Heart right ventricle (tissue), 16 donors: Measurements from ENCODE around the gene TMEM185B. TPM values are rescaled to one million over a fixed set of nuclear protein-coding genes. Genes with fewer than 3 reads are reported as not detected.
A peak's percentile ranks its signal among the peaks of the same experiment; 100 is the strongest.

ENCODE experiments used
- ATAC-seq, 8 donors: fragments of 200-7000 bp; cut with Tn5 transposase; one replicate each; pipeline ENCODE4 v1.9.1; 2020; ENCODE audit warnings: mild to moderate bottlenecking in 8 of 8, moderate library complexity in 8 of 8, moderate number of reproducible peaks in 1 of 8
- DNase-seq, 2 donors: peaks; one replicate each; pipeline ENCODE4 v3.0.0-alpha.2; 2020
- H3K27ac ChIP-seq, 10 donors: fragments of 200-600 bp; sonication (generic) in 2 of 10; one replicate each; pipeline versions ENCODE4 v1.5.0 to v1.8.0; 2020 to 2022; ENCODE audit warnings: mild to moderate bottlenecking in 3 of 10
- H3K27me3 ChIP-seq, 7 donors: fragments of 200-600 bp; one replicate each; pipeline ENCODE4 v1.8.0; 2021 to 2022; ENCODE audit warnings: mild to moderate bottlenecking in 2 of 7
- H3K36me3 ChIP-seq, 9 donors: fragments of 200-600 bp; sonication (generic) in 1 of 9; one replicate each; pipeline versions ENCODE4 v1.5.0 to v1.8.0; 2020 to 2022; ENCODE audit warnings: mild to moderate bottlenecking in 2 of 9
- H3K4me1 ChIP-seq, 9 donors: fragments of 200-600 bp; sonication (generic) in 1 of 9; one replicate each; pipeline versions ENCODE4 v1.5.0 to v1.8.0; 2020 to 2022; ENCODE audit warnings: mild to moderate bottlenecking in 4 of 9
- H3K4me3 ChIP-seq, 10 donors: fragments of 200-600 bp; sonication (generic) in 2 of 10; one replicate each; pipeline versions ENCODE4 v1.5.0 to v1.8.0; 2020 to 2022; ENCODE audit warnings: mild to moderate bottlenecking in 7 of 10, moderate library complexity in 2 of 10
- H3K9me3 ChIP-seq, 11 donors: fragments of 200-600 bp in 10 of 11; sonication (generic) in 2 of 11; one replicate each; pipeline versions ENCODE4 v1.5.0 to v1.8.0; 2013 to 2022; ENCODE audit warnings: mild to moderate bottlenecking in 2 of 11, control low read depth in 1 of 11, moderate library complexity in 1 of 11
- WGBS, 2 donors: extraction: QIAGEN DNeasy Blood & Tissue Kit; methylation state at CpG; one replicate each; pipeline ENCODE4 v1.1.7; 2013; ENCODE audit warnings: inconsistent platforms in 1 of 2; 5-methylcytosine and 5-hydroxymethylcytosine counted together
- intact Hi-C, 10 donors: fragments of 100-400 bp; cut with DNase I; formaldehyde crosslinking; loops; one replicate each; pipeline versions ENCODE4 v1.11.1 to v1.14.2; 2022
- polyA plus RNA-seq, 2 donors: library from polyadenylated mRNA; stranded (reverse); fragments of 200-250 nt; gene quantifications; one replicate each; pipeline ENCODE4 v1.2.3, GENCODE V29; 2013
- total RNA-seq, 10 donors: library from RNA; stranded (reverse); fragmentation: NEBNext Ultra II Directional in 3 of 10; extraction: Animal tissue kit (Norgen Biotek cat#: 25700) in 3 of 10; gene quantifications; one replicate each; pipeline versions ENCODE4 v1.2.1 to v1.2.4, GENCODE V29; 2021 to 2023
- TF ChIP-seq, protein P1 (sequence below), 9 donors: fragments of 200-600 bp; sonication (generic) in 2 of 9; IDR thresholded peaks; one replicate each; pipeline versions ENCODE4 v1.5.0 to v1.8.0; 2021 to 2022; ENCODE audit warnings: antibody characterized with exemption in 9 of 9, mild to moderate bottlenecking in 5 of 9, moderate library complexity in 1 of 9
- donor health status: Arrhythmogenic right ventricular cardiomyopathy.
- donor health status: ischemic (EF 13 %, LVEDD 7.1; RV severe dilation, severe dysfunction).
- donor health status: healthy with polysubstance abuse.
- donor health status: DM: no; HTN: yes; CAD: no.
- donor health status: DM: no; HTN: no; CAD: no.
- donor health status: ischemic (EF 25% LVEDD 6.9; RV normal size, moderate dysfunction).
- donor health status: ischemic (EF 25% LVEDD 5.7; RV mildly dilated, moderate dysfunction).
- donor health status: healthy.
- donor health status: DM: yes; HTN: yes; CAD: no.
- donor health status: Ischemic cardiomyopathy.
- donor health status: ischemic (EF 35%, LVEDD 5.7; RV mildly dilated, moderate dysfunction).
- donor health status: nonischemic (EF 11% LVEDD 7.7; RV severe dilation, severe dysfunction).
- donor health status: DM: yes; HTN: yes; CAD: no.
- donor health status: PGD.
- donor health status: ischemic (EF 29% LVEDD 5.4; RV normal size, mild dysfunction).
- donor health status: nonischemic (EF 23%, LVEDD 6.1; RV moderate dilation, normal function).

TMEM185B gene
- total and polyA plus RNA-seq, 12 donors, result 5.8 to 27.7 (median 21.6) TPM

DNA sequence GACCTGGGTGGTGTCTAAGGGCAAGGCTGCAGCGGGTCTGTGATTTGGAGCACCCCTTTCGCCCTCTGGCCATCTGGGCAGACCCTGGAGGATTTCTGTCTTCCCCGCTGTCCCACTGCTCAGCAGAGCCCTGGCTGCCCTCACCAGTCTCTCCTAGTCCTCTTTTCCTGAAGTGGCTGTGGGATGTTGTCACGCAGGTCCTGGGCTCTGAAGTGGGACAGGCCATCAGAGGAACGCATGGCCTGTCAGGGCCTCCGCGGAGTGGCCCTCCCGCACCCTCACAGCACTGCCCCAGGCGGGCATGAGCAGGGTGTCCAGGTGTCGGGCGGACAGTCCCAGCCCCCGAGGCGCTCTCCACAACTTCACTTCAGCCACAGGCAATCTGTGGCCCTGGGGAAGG is 1.1 kb upstream of the TMEM185B start:
- H3K9me3 ChIP-seq, result peaks cover 0 to 13% (median 0%) of the 10 kb centered on the region in 11 donors
- H3K27ac ChIP-seq, result peak overlapping the region in 8 of 10 donors; percentile 82 to 99 (median 96)
- 95 to 96% methylated on average over 13 of the region's 13 CpGs for WGBS, 2 donors
- peaks cover 5 to 49% (median 41%) of the 10 kb centered on the region in 9 donors for H3K4me1 ChIP-seq
- TF ChIP-seq, protein P1, sequence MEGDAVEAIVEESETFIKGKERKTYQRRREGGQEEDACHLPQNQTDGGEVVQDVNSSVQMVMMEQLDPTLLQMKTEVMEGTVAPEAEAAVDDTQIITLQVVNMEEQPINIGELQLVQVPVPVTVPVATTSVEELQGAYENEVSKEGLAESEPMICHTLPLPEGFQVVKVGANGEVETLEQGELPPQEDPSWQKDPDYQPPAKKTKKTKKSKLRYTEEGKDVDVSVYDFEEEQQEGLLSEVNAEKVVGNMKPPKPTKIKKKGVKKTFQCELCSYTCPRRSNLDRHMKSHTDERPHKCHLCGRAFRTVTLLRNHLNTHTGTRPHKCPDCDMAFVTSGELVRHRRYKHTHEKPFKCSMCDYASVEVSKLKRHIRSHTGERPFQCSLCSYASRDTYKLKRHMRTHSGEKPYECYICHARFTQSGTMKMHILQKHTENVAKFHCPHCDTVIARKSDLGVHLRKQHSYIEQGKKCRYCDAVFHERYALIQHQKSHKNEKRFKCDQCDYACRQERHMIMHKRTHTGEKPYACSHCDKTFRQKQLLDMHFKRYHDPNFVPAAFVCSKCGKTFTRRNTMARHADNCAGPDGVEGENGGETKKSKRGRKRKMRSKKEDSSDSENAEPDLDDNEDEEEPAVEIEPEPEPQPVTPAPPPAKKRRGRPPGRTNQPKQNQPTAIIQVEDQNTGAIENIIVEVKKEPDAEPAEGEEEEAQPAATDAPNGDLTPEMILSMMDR (IDR thresholded peaks at IDR 0.05), result no peak
- H3K4me3 ChIP-seq, result peak overlapping the region in 7 of 10 donors; percentile 49 to 92 (median 70)
- H3K36me3 ChIP-seq, result peaks cover 0 to 21% (median 0%) of the 10 kb centered on the region in 9 donors
- no peaks in the 10 kb centered on the region for H3K27me3 ChIP-seq
- DNase-seq (no peak), ATAC-seq (peak in 1 of 8 donors; percentile 5)
- intact Hi-C loops, result loop anchor here in 3 of 10 donors (5.0 to 10.0 kb wide), 2 partner anchors 88 to 91 kb away; no protein-coding TSS in a partner anchor

DNA sequence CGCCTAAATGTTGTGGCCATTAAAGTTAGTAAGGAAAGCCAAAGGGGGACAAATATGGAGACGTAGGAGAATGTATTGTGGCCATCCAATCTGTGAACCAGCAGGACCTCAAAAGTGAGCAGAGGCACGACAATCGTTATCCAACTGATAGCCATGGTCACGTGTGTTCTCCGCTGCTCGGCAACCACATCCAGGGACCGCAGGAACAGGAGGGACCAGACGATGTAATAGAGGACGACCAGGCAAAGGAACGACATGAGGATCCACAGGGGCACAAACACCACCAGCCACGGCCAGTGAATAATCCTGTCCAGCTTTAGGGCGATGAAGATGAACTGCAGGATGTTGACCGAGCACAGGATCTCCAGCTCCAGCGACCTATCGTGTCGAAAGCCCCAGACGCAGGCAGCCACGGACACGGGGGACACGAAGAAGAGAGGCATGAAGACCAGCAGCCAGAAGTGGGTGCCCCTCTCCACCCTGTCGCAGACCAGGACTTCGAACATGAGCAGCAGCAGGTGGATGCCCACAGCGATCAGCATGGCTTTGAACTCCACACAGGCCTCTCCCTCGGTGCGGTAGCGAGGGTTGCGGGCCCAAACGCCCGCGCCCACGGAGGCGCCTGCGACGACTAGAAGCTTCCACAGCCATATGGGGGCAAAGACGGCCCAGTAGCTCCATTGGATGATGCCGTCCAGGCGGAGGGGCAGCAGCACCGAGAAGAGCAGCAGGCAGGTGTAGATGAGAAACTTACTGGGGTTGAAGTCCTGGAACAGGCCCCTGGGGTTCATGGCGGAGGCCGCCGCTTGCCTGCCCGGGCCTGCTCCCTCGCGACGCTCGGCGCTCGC is 790 bp downstream of the TMEM185B start:
- Histone ChIP-seq H3K27me3 (no peaks in the 10 kb centered on the region), H3K9me3 (peaks cover 0 to 13% (median 0%) of the 10 kb centered on the region in 11 donors), H3K36me3 (peaks cover 0 to 27% (median 0%) of the 10 kb centered on the region in 9 donors), H3K27ac (peak overlapping the region; percentile 82 to 99 (median 96)), H3K4me1 (peaks cover 5 to 44% (median 35%) of the 10 kb centered on the region in 9 donors), H3K4me3 (peak overlapping the region; percentile 49 to 92 (median 72))
- WGBS, 2 donors, result 76 to 81% methylated on average over 49 of the region's 49 CpGs
- ATAC-seq (peak in 1 of 8 donors; percentile 2), DNase-seq (no peak)
- intact Hi-C loops, result loop anchor here in 4 of 10 donors (1.0 to 10.0 kb wide), 4 partner anchors 30 to 92 kb away; partner anchors contain the start of gene RALB (in 2 of the 4)
- TF ChIP-seq, protein P1 (IDR thresholded peaks at IDR 0.05), result no peak

DNA sequence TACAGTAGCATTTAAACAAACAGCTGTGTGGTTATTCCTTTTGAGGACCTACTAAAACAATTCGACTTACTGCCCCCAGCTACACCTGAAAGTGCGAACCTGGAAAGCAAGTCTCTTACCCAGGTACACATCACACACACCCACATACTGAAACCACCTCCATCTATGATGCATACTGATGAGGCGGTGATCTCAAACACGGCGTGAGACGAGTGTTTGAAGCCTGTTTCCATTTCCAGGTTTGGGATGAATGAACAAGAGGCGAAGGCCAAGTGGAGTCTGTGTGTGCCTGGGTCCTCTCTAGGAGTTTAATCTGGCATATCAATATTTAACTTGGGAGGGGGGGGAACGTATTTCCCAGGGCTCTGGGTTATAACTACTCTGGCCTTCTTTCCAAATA is 1.6 kb downstream of the TMEM185B start:
- DNase-seq (no peak), ATAC-seq (no peak)
- H3K27me3 ChIP-seq, result no peaks in the 10 kb centered on the region
- 99% methylated on average over 8 of the region's 8 CpGs for whole genome bisulfite sequencing, 2 donors
- H3K27ac ChIP-seq, result no peak overlapping the region
- no peak overlapping the region for H3K4me3 ChIP-seq
- peaks cover 0 to 27% (median 0%) of the 10 kb centered on the region in 9 donors for H3K36me3 ChIP-seq
- intact Hi-C loops, result loop anchor here in 4 of 10 donors (2.0 to 10.0 kb wide), 3 partner anchors 31 to 93 kb away; partner anchors contain the start of gene RALB (in 1 of the 4)
- H3K4me1 ChIP-seq, result peaks cover 5 to 43% (median 34%) of the 10 kb centered on the region in 9 donors
- peaks cover 0 to 13% (median 0%) of the 10 kb centered on the region in 11 donors for H3K9me3 ChIP-seq
- TF ChIP-seq, protein P1 (IDR thresholded peaks at IDR 0.05), result no peak

DNA sequence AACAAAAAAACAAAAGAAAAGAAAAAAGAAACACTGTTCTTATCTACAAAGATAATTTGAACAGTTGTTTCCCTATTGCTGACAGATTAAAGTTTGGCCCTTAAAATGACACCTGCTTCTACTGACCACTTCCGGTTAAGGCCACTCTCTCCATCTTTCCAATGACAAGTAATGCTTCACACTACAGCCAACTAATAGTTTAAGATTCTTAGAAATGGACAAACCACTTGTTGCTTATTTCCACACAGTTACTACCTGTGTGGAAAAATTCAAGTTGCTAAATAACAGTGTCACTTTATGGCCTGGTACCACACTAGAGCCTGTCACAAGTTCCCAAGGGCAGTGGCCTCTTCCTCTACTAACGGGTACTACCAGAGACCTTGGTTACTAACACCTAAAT is 2.4 kb downstream of the TMEM185B start:
- intact Hi-C loops, result loop anchor here in 3 of 10 donors (5.0 to 10.0 kb wide), 2 partner anchors 92 to 94 kb away; no protein-coding TSS in a partner anchor

More for the DNA sequence above, 2.4 kb downstream of the TMEM185B start:
- Histone ChIP-seq H3K9me3 (peaks cover 0 to 18% (median 0%) of the 10 kb centered on the region in 11 donors), H3K27me3 (no peaks in the 10 kb centered on the region), H3K27ac (no peak overlapping the region), H3K4me3 (no peak overlapping the region), H3K4me1 (peaks cover 5 to 43% (median 34%) of the 10 kb centered on the region in 9 donors), H3K36me3 (peaks cover 0 to 27% (median 0%) of the 10 kb centered on the region in 9 donors)
- TF ChIP-seq, protein P1 (IDR thresholded peaks at IDR 0.05), result no peak
- WGBS, 2 donors, result 73 to 86% methylated on average over 2 of the region's 2 CpGs
- no peak for DNase-seq
- no peak for ATAC-seq
